ENCODE results near the gene SDK2. TPM values are rescaled to one million over a fixed set of nuclear protein-coding genes. Genes with fewer than 3 reads are reported as not detected.

Gene SDK2
- polyA plus RNA-seq, 2 of the 4 experiments (the other 2 are of a cell fraction), result 0.36 to 0.57 TPM

DNA sequence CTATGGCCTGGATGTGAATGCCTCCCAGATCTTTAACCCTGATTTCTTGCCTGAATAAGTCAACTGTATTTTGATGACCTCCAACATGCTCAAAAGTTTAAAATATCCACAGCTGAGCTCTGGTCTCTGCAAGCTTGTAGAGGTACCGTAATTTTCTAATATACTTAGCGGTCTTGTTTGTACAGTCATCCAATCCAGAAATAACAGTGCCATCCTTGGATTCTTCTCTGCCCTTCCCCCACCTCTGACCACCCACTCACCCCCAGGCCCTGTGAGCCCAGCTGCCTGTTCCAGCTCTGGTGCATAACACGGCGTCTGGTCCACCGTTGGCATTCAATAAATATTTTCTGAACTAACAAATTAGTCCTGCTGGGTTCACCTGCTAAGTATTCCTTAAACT is 113.1 kb downstream of the SDK2 start:
- ATAC-seq (no peak), DNase-seq (ENCODE audit: low read depth in 1 of 2, low spot score in 1 of 2) (no peak), FAIRE-seq (no peak)
- Histone ChIP-seq H3K4me1 (no peaks in the 10 kb centered on the region), H3K4me2 (no peak overlapping the region), H3K4me3 (no peak overlapping the region), H3K27ac (no peak overlapping the region), H3K9me3 (no peaks in the 10 kb centered on the region)
- 67% methylated on average over 5 of the region's 5 CpGs for WGBS (ENCODE audit: missing lambda C conversion rate)
- ChIA-PET POLR2A (no interaction called here), CTCF (interaction anchor here (0.7 to 1.4 kb wide), 4 partner anchors 10 to 27 kb away, joined by 3 to 5 read pairs (median 4); no protein-coding TSS in a partner anchor)
- TF ChIP-seq, protein P1, sequence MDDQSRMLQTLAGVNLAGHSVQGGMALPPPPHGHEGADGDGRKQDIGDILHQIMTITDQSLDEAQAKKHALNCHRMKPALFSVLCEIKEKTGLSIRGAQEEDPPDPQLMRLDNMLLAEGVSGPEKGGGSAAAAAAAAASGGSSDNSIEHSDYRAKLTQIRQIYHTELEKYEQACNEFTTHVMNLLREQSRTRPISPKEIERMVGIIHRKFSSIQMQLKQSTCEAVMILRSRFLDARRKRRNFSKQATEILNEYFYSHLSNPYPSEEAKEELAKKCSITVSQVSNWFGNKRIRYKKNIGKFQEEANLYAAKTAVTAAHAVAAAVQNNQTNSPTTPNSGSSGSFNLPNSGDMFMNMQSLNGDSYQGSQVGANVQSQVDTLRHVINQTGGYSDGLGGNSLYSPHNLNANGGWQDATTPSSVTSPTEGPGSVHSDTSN (IDR thresholded peaks at IDR 0.05), result no peak
- TF ChIP-seq RNF2 (IDR thresholded peaks at IDR 0.05; ENCODE audit: borderline replicate concordance, low read depth), result no peak
- no peak for TF ChIP-seq ESRRA (IDR thresholded peaks at IDR 0.05; ENCODE audit: borderline replicate concordance, low read length)
- no peak for TF ChIP-seq EP300 (IDR thresholded peaks at IDR 0.05)
- TF ChIP-seq JUN (IDR thresholded peaks at IDR 0.05), result no peak
- TF ChIP-seq PHF8 (IDR thresholded peaks at IDR 0.05; ENCODE audit: borderline replicate concordance, low read depth), result no peak
- TF ChIP-seq EHF (CRISPR knock-in tag; IDR thresholded peaks at IDR 0.05), result no peak
- no peak for TF ChIP-seq BHLHE40 (IDR thresholded peaks at IDR 0.05; ENCODE audit: low read depth, low read length)
- no peak for TF ChIP-seq HEYL (CRISPR knock-in tag; IDR thresholded peaks at IDR 0.05)

DNA sequence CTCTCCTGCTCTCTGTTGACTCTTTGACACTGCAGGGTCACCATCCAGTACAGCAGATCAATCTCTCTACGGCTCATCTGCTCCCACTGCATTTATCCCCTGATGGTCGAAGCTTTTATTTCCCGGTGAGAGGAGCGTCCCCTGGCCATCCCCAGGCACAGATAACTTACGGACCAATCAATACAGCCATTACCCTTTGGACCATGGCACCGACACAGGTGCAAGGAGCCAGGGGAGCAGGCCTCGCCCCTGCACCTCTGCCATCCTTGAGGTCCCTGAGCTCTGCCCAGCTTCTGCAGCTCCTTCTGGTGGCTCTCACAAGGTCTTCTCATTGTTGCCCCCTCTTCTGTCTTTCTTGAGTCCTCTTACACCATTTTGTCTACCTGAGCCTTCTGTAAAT is 115.6 kb downstream of the SDK2 start:
- TF ChIP-seq CHD2 (IDR thresholded peaks at IDR 0.05; ENCODE audit: low read length, partially characterized antibody) (no peak), HDAC2 (IDR thresholded peaks at IDR 0.05) (no peak), MYC (IDR thresholded peaks at IDR 0.05; ENCODE audit: borderline replicate concordance, low read length) (no peak), KDM1A (IDR thresholded peaks at IDR 0.05; ENCODE audit: low read depth) (no peak), RARB (CRISPR knock-in tag; IDR thresholded peaks at IDR 0.05) (no peak), POLR2AphosphoS2 (conservative IDR thresholded peaks at IDR 0.05; ENCODE audit: low read length) (no peak), FOSL2 (IDR thresholded peaks at IDR 0.05) (no peak), FOSL2 (CRISPR knock-in tag; IDR thresholded peaks at IDR 0.05) (no peak), ESRRA (IDR thresholded peaks at IDR 0.05; ENCODE audit: borderline replicate concordance, low read length) (no peak), NFE2L2 (conservative IDR thresholded peaks at IDR 0.05; ENCODE audit: low read length) (no peak), HOXA7 (CRISPR knock-in tag; IDR thresholded peaks at IDR 0.05) (no peak)
- DNase-seq (ENCODE audit: low read depth in 1 of 2, low spot score in 1 of 2), result no peak
- ATAC-seq, result no peak
- FAIRE-seq, result no peak
- Histone ChIP-seq H3K4me1 (no peaks in the 10 kb centered on the region), H3K4me3 (no peak overlapping the region), H3K4me2 (no peak overlapping the region), H3K9me3 (no peaks in the 10 kb centered on the region), H3K27ac (no peak overlapping the region)
- ChIA-PET POLR2A (no interaction called here), CTCF (interaction anchor here (0.7 to 1.0 kb wide), 3 partner anchors 13 to 273 kb away, joined by 3 read pairs; no protein-coding TSS in a partner anchor)
- WGBS (ENCODE audit: missing lambda C conversion rate), result 29% methylated on average over 7 of the region's 7 CpGs

GRCh38 chr17:73526952-73527351 is 117.3 kb downstream of the SDK2 start:
- TF ChIP-seq RCOR1 (IDR thresholded peaks at IDR 0.05; ENCODE audit: low read depth, low read length) (no peak), NPAS2 (CRISPR knock-in tag; IDR thresholded peaks at IDR 0.05; ENCODE audit: borderline replicate concordance) (no peak), CBX2 (IDR thresholded peaks at IDR 0.05; ENCODE audit: borderline replicate concordance, low read depth) (no peak), ZNF302 (CRISPR knock-in tag; IDR thresholded peaks at IDR 0.05) (no peak), CEBPB (IDR thresholded peaks at IDR 0.05) (no peak), HES2 (IDR thresholded peaks at IDR 0.05) (no peak), E2F6 (IDR thresholded peaks at IDR 0.05; ENCODE audit: borderline replicate concordance, low read depth) (no peak), MYC (IDR thresholded peaks at IDR 0.05; ENCODE audit: borderline replicate concordance, low read length) (no peak)
- 49% methylated on average over 7 of the region's 7 CpGs for WGBS (ENCODE audit: missing lambda C conversion rate)
- POLR2A ChIA-PET, result no interaction called here
- H3K9me3 ChIP-seq, result no peaks in the 10 kb centered on the region
- ATAC-seq, result no peak
- DNase-seq (ENCODE audit: low read depth in 1 of 2, low spot score in 1 of 2), result no peak
- no peak overlapping the region for H3K4me2 ChIP-seq
- no peak for FAIRE-seq
- CTCF ChIA-PET, result interaction anchor here (0.5 to 0.9 kb wide), 2 partner anchors 77 to 323 kb away, joined by 3 read pairs; no protein-coding TSS in a partner anchor
- H3K4me3 ChIP-seq, result no peak overlapping the region
- H3K4me1 ChIP-seq, result no peaks in the 10 kb centered on the region
- no peak overlapping the region for H3K27ac ChIP-seq

Data from A549 (cell line).